ENCODE data around the gene ANKFN1. TPM values are rescaled to one million over a fixed set of nuclear protein-coding genes. Genes with fewer than 3 reads are reported as not detected.

ANKFN1 gene
- total RNA-seq, 4 donors from 2014 or later: 0.67 to 0.94 TPM; not detected in 2

- Histone ChIP-seq H3K4me3 (replicated peaks in 1 of 3) (no peak overlapping the region), H3K36me3 (no peaks in the 10 kb centered on the region), H3K27me3 (no peaks in the 10 kb centered on the region), H3K9me3 (no peaks in the 10 kb centered on the region), H3K4me1 (no peaks in the 10 kb centered on the region), H3K27ac (no peak overlapping the region)
- no peak for DNase-seq
- TF ChIP-seq, protein P1, sequence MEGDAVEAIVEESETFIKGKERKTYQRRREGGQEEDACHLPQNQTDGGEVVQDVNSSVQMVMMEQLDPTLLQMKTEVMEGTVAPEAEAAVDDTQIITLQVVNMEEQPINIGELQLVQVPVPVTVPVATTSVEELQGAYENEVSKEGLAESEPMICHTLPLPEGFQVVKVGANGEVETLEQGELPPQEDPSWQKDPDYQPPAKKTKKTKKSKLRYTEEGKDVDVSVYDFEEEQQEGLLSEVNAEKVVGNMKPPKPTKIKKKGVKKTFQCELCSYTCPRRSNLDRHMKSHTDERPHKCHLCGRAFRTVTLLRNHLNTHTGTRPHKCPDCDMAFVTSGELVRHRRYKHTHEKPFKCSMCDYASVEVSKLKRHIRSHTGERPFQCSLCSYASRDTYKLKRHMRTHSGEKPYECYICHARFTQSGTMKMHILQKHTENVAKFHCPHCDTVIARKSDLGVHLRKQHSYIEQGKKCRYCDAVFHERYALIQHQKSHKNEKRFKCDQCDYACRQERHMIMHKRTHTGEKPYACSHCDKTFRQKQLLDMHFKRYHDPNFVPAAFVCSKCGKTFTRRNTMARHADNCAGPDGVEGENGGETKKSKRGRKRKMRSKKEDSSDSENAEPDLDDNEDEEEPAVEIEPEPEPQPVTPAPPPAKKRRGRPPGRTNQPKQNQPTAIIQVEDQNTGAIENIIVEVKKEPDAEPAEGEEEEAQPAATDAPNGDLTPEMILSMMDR (IDR thresholded peaks at IDR 0.05): no peak
- TF ChIP-seq POLR2A (IDR thresholded peaks at IDR 0.05): no peak
- intact Hi-C loops (cut with DNase I): no loop called here
- 84 to 86% methylated on average over 1 of the region's 1 CpG for WGBS, 2 donors
Observed at GRCh38 chr17:56536766-56537165, 383.5 kb downstream of the ANKFN1 start.

- H3K27ac ChIP-seq: no peak overlapping the region
- H3K27me3 ChIP-seq: no peaks in the 10 kb centered on the region
- no peaks in the 10 kb centered on the region for H3K36me3 ChIP-seq
- H3K4me3 ChIP-seq (replicated peaks in 1 of 3): no peak overlapping the region
- intact Hi-C loops (cut with DNase I): no loop called here
- no peak for DNase-seq
- H3K9me3 ChIP-seq: no peaks in the 10 kb centered on the region
- WGBS, 2 donors: 40 to 43% methylated on average over 5 of the region's 5 CpGs
- H3K4me1 ChIP-seq: no peaks in the 10 kb centered on the region
- no peak for TF ChIP-seq POLR2A (IDR thresholded peaks at IDR 0.05)
- TF ChIP-seq, protein P1 (IDR thresholded peaks at IDR 0.05): no peak
Observed at GRCh38 chr17:56540836-56541235, 387.6 kb downstream of the ANKFN1 start.

DNA sequence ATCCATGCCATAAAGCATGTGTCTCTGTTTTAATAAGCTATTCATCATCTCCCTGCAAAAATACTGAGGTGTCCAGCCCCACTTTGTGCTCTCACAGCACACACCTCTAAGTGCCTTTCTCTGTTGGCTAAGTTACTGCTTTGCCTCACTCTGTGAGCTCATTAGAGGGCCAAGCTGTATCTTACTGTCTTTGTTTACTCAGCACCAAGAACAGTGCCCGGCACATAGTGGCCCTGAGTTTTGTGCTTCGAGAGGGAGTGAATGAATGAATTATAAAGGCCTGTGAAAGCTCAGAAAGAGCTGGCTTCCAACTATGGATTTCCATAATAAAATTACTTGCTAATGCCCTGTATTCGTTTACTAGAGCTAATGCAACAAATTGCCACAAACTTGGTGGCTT is 390.0 kb downstream of the ANKFN1 start:
- intact Hi-C loops (cut with DNase I): no loop called here
- Histone ChIP-seq H3K27me3 (no peaks in the 10 kb centered on the region), H3K36me3 (no peaks in the 10 kb centered on the region), H3K4me3 (replicated peaks in 1 of 3) (no peak overlapping the region), H3K9me3 (no peaks in the 10 kb centered on the region), H3K27ac (no peak overlapping the region), H3K4me1 (no peaks in the 10 kb centered on the region)
- no peak for DNase-seq
- TF ChIP-seq POLR2A (IDR thresholded peaks at IDR 0.05): no peak
- TF ChIP-seq, protein P1 (IDR thresholded peaks at IDR 0.05): no peak
- 29 to 37% methylated on average over 3 of the region's 3 CpGs for WGBS, 2 donors

DNA sequence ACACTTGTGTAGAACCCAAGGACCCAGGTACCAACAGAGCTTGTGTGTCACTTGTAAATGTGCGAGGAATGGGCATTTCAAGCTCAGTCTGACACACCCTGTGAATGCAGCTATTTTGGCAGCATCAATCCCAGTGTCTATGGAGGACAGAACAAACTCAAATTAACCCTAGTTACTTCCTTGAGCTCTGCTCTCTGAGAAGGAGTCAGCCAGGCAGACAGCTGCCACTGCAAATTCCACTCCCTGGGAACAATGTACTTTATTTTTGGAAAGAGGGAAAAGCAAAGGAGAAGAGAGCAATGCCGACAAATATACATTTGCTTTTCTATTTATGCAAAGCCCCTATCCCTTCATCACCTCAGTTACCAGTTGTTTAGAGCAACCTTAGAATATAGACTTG is 391.8 kb downstream of the ANKFN1 start:
- intact Hi-C loops (cut with DNase I): no loop called here
- 59 to 63% methylated on average over 2 of the region's 2 CpGs for WGBS, 2 donors
- H3K27ac ChIP-seq: no peak overlapping the region
- no peaks in the 10 kb centered on the region for H3K9me3 ChIP-seq
- no peaks in the 10 kb centered on the region for H3K27me3 ChIP-seq
- TF ChIP-seq POLR2A (IDR thresholded peaks at IDR 0.05): no peak
- TF ChIP-seq, protein P1 (IDR thresholded peaks at IDR 0.05): no peak
- no peak overlapping the region for H3K4me3 ChIP-seq (replicated peaks in 1 of 3)
- no peak for DNase-seq
- H3K36me3 ChIP-seq: no peaks in the 10 kb centered on the region
- no peaks in the 10 kb centered on the region for H3K4me1 ChIP-seq

- intact Hi-C loops (cut with DNase I): no loop called here
- no peak overlapping the region for H3K27ac ChIP-seq
- TF ChIP-seq POLR2A (IDR thresholded peaks at IDR 0.05): no peak
- TF ChIP-seq, protein P1 (IDR thresholded peaks at IDR 0.05): no peak
Observed at GRCh38 chr17:56545930-56546329, 392.7 kb downstream of the ANKFN1 start.

More at GRCh38 chr17:56545930-56546329, 392.7 kb downstream of the ANKFN1 start:
- no peaks in the 10 kb centered on the region for H3K4me1 ChIP-seq
- no peak overlapping the region for H3K4me3 ChIP-seq (replicated peaks in 1 of 3)
- H3K27me3 ChIP-seq: no peaks in the 10 kb centered on the region
- H3K36me3 ChIP-seq: no peaks in the 10 kb centered on the region
- DNase-seq: no peak
- no peaks in the 10 kb centered on the region for H3K9me3 ChIP-seq
